NCI-H146 treated with DMSO at 0.1 percent for 48 hours (cell line): ENCODE data around the gene SAT2.
A peak's percentile ranks its signal among the peaks of the same experiment; 100 is the strongest.
"Not testable (repeated sequence)": the region's sequence is repeated elsewhere in the genome, so short reads cannot be mapped to it uniquely, and the experiment has no call there.

Experiments used
- DNase-seq: peaks from one replicate; lab custom pipeline; 2025; ENCODE audit not compliant: unreplicated experiment; lab: John Stamatoyannopoulos, UW

SAT2 gene

DNA sequence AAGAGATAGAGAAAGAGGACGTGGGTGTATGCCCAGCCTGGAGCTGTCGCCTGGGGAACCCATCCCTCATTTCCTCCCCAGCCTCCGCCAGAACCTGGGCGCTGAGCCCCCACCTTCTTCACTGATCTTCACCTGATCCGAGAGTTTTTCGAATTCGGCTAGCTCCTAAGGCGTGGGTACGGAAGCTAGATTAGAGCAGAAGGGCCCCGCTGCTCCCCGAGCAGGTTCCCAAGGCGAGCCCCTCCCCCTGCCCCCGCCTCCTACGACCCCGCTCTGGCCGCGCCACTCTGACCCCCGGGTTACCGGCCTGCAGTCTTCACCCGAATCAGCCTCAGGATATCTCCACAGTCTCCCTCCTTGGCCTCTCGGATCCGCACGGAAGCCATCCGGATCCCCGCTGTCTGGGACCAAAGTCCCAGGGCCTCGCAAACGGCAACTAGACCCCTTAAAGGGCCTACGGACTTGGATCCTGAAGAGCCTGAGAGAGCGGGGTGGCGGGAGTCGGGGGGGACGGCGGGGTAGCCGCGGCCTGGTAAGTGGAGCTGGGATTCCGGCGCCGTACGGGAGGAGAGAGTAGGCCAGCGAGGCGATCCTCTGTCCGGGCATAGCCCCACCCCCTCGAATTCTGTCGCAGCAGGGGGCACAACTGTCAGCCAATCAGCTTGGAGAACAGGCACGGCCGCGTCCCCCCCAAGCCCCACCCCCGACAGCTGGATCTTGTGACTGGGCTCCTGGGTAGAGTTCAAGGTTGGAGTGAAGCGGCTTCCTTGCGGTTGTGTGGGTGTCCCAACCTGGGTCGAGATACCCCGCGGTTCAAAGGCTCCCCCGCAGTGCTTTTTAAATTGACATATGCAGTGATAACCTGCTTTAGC is at the start of gene SAT2:
Gene SAT2, minus strand, starts transcription at position 572 of the 872 bp plus-strand sequence. Its CDS starts 186 bp downstream, at position 386.
- DNase-seq = peak; percentile 71

DNA sequence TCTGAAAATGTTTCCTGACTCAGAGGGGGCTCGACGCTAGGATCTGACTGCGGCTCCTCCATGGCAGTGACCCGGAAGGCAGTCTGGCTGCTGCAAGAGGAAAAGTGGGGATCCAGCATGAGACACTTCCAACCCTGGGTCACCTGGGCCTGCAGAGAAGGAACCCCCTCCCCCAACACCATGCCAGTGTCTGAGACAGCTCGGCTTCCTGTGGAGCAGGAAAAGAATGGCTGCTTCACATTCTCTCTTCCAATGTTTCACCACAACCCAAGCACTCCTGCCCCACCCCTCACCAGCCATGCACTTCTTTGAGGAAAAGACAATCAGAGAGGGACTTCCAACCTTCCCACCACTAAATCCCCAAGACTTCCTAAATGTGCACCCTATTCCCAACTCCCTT is 48.9 kb upstream of the SAT2 start:
- no peak for DNase-seq

DNA sequence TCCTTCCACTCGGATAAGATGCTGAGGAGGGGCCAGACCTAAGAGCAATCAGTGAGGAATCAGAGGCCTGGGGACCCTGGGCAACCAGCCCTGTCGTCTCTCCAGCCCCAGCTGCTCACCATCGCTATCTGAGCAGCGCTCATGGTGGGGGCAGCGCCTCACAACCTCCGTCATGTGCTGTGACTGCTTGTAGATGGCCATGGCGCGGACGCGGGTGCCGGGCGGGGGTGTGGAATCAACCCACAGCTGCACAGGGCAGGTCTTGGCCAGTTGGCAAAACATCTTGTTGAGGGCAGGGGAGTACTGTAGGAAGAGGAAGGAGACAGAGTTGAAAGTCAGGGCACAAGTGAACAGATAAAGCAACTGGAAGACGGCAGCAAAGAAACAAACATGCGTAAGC is 47.3 kb upstream of the SAT2 start:
- no peak for DNase-seq

DNA sequence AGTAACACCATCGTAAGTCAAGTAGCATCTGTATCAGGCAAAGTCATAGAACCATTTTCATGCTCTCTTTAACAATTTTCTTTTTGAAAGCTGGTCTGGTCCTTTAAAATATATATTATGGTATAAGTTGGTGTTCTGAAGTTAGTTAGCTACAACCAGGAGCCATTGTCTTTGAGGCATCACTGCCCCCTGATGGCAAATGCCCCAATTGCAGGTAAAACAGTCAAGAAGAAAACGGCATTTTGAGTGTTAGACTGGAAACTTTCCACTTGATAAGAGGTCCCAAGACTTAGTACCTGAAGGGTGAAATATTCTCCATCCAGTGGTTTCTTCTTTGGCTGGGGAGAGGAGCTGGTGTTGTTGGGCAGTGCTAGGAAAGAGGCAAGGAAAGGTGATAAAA is 45.6 kb upstream of the SAT2 start:
- DNase-seq = no peak

DNA sequence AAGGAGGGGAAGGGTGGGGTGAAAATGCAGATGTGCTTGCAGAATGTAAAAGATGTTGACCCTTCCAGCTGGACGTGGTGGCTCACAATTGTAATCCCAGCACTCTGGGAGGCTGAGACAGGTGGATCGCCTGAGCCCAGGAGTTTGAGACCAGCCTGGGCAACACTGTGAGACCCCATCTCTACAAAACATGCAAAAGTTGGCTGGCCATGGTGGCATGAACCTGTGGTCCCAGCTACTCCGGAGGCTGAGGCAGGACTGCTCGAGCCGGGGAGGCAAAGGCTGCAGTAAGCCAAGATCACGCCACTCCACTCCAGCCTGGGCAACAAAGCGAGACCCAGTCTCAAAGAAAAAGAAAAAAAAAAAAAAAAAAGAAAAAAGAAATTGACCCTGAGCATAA is 40.9 kb upstream of the SAT2 start:
- no peak for DNase-seq

DNA sequence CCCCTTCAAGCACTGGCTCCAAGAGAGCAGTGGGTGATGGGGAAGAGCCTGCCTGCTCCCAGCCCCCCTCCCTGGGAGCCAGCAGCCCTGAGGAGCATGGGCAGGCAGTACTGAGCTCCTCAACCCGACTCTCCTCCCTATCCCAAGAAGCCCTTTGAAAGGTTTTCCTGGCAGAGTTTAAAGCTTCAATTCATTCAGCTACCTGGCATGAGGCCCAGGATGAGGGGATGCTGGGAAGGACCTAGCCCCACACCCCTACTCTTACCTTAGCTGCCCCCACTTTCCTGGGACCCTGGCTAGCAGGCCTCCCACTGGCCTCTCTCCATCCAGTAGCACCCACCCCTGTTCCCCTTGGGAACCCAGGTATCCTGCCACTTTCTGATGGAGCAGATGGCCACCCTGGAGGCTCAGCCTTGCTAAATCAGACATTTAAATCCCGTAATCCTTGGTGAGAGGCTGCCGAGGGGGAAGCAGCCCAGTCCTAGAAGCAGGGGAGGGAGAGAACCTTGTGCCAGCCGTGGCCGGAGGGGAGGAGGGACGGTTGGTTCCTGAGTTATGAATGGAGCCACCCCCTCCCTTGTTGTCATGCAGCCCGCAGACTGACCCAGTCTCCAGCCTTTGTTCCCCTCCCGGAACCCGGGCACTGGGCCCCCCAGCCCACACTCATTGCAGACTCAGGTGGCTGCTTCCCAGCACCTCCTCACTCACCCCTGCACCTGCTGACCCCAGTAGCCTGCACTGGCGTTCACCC is 40.2 kb upstream of the SAT2 start:
- no peak for DNase-seq

DNA sequence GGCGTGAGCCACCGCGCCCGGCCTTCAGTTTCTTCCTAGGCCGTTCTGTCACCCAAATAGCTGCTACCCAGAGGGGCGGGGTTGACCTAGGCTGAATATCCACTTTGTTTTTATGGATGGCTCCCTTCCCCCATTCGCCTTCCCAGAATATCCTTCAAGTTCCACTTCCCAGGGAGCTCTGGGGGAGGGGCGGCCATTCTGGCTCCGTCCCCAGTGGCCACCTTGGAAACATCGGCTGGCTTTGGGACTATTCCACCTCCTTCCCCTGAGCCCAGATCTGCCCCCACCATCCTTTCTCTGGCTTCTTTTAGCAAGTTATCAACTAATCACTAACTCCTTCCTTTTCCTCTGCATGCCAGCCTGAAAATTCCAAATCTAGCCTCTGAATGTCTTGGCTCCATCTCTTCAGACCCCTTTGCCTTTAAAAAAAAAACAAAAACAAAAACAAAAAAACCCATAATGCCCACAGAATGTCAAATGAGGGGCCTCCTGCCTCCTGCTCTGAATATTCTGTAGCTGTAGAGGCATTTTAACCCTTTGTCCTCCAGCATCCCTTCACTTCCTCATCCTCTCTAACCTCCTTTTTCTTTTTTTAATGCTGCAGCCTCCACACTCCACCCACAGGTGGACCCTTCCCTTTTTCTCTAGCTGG is 29.5 kb upstream of the SAT2 start:
- DNase-seq = no peak

DNA sequence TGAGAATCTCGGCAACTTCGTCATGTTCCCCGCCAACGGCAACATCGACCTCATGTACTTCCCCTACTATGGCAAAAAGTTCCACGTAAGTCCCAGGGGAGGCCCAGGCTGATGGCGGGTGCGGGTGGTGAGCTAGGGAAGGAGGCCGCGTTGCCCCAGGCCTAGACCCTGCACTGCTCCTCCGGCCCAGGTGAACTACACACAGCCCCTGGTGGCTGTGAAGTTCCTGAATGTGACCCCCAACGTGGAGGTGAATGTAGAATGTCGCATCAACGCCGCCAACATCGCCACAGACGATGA is 27.9 kb upstream of the SAT2 start:
- no peak for DNase-seq

DNA sequence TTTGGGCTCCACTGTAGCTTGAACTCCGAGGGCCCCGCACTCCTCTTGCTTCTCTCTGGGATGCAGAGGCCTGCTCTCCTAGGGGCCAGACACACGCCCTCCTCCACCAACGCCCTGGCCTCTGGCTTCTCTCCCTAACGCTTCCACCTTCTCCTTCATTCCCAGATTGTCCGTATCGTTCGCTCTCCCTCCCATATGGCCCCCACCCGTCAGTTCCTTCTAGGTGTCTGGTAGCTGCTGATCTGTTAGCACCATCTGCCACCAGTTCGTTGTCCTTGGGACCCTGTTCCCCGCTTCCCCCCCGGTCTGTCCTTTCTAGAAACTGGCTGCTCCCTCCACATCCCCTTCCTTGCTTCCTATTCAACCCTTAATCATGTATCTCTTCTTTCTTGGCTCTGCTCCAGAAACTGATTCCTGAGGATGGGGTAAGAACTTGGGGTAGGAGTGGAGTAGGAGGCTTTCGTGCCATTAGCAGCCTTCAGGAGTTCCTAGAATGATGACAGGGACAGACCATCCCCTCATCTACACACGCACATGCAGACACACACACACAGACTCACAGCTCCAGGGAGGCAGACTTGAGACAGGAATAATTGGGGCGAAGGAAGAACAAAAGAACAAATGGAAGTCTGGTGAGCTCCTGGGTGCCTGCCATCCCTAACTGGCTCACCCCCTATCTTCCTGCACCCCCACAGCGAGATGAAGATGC is 27.4 kb upstream of the SAT2 start:
- DNase-seq = no peak

DNA sequence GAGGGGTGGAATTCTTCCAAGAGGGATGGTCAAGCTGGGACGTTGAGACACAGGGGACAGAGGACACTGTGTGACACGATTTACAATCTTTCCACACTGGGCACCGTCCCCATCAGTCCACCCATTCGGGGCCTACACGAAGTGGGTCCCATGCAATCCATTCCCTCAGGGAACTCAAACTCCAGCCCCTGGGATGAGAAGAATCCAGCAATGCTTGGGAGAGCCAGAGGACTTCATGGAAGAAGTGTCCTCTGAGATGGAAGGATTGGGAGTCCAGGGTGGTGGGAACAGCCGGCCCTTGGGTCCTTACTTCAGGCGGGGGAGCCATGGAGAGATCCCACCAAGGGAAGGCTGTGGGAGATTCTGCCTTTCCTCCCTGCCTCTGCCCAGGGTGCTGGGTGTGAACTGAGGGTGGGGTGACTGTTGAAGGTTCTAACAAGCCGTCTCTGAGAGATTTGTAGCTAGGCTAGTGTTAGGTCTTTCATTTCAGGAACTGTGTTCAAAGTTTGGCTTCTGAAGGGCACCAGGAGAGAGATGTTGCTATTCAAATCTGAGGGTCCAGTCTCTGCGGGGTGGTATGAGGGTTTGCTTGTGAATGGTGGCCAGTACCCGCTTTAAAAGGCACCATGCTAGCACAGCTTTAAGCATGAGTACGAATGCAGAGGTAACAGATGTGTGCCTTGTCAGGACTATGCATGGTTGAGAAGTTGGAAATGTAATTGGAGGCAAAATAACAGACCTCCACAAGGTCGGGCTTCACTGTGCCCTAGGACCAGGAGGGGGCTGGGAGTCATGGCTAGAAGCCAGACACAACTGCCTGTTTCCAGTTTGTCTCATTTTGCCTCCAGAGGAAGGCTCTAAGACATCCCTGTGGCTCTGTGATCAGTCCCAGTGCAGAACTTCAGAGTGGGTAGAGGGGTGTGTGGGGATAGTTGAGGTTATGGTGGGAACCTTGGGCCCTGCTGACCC is 25.1 kb upstream of the SAT2 start:
- no peak for DNase-seq

DNA sequence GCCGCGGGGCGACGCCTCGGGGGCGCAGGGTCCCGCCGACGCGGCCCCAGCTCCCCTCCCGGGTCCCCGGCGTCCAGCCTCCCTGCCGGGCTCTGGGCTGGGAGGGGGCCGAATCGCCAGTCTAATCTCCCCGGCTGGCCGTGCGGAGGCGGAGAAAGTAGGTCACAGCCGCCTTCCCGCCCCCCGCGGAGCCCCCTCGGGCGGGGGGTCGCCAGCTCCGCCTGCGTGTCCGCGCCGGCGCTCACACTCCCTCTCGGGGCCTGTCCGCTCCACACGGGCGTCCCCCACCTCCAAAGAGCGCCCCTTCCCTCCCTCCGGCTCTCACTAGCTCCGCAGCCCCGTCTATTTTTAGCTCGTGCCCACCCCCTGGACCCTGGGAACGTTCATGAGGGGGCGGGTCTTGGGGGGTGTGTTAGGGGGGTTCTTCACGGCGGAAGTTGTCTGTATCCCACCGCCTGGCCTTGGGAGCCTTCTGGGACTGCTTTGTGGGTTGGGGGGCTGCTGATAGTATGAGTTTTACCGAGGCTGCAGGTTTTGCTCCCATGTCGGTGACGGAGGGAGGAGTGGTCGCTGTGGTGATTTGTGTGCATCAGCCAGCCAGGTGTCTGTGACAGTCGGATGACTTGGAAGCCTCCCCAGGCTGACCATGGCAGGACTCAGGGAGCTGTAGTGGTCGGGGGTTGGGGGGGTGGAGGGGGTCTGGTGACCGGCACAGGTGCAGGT is 24.2 kb upstream of the SAT2 start:
- DNase-seq = no peak

DNA sequence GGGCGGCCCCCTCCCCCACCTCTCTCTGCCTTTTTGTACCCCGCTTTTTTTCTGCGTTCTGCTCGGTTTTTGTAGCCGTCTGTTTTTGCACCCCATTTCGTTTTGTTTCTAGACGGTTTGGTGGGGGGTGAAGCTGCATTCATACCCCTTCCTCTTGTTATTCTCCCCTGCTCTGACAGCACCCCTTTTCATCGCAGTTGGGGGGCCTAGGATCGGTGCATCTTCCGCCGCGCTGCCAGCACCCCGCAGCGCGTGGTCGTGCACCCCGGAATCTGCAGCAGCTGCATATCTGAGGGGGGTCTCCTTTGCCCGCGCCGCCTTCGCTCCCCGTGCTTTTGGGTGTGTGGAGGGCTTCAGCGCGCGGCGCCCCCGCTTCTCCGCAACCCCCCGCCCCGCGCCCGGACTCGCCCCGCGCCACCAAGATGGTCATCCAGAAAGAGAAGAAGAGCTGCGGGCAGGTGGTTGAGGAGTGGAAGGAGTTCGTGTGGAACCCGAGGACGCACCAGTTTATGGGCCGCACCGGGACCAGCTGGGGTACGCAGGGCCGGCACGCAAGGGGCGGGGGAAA is 23.6 kb upstream of the SAT2 start:
- DNase-seq = no peak

DNA sequence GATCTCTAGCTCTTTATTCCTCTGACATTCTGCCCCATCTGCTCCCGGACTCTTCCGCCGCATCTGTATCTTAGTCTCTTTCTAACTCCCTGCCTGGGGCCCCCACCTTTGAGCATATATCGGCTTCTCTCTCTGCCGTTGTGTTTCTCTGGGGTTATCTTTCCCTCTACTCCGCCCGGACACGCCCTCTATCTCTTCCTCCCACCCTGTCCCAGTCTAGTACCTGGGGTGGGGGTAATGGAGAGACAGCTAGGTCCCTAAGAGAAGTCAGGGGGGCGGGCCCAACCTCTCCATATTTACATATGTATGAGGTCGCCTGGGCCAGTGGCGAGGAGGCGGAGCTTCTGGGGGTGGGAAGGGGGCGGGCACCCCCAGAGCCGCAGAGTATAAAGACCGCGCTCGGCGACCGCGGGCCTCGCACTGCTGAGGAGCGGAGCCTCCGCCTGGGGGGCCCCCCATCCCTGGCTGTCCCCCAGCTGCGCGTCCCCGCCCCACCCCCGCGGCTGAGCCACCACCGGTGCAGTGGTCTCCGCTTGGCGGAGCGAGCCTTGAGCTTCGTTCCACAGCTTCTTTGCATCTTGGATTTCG is 23.0 kb upstream of the SAT2 start, which contains the start of gene ATP1B2:
Gene ATP1B2, plus strand, starts transcription at position 418 of the 588 bp plus-strand sequence. CDS start 593 bp downstream, outside the sequence.
- peak; percentile 66 for DNase-seq

DNA sequence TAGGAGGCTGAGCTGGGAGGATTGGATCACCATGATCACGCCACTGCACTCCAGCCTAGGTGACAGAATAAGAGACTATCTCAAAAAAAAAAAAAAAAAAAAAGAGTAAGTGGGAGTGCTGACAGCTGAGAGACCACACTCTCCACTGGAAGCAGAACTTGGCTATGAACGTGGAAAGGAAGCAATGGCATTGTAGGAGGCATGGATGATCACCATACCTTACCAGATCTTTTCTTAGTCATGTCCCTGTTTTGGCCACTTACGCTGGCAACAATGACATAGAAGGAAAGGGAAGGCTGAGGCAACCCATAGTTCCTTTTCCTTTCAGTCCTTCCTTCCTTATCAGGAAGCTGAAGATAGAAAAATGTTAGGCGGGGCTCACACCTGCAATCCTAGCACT is 19.4 kb upstream of the SAT2 start:
- DNase-seq = no peak

DNA sequence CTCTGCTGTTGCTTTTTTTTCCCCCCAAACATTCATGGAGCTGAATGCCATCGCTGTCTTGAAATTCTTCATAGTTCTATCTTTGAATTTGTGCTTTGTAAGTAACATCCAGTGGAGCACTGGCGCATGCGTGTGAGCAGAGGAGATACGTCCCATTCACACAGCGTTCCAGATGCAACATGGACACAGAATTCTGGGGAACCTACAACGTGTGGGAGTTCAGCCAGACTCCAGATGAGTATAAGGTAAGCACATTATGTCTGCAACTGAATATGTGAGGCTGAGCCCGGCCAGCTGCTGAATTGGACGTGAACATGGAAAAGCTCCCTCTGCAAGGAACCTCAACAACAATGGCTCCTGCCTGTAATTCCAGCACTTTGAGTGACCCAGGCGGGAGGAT is 18.8 kb upstream of the SAT2 start:
- no peak for DNase-seq

DNA sequence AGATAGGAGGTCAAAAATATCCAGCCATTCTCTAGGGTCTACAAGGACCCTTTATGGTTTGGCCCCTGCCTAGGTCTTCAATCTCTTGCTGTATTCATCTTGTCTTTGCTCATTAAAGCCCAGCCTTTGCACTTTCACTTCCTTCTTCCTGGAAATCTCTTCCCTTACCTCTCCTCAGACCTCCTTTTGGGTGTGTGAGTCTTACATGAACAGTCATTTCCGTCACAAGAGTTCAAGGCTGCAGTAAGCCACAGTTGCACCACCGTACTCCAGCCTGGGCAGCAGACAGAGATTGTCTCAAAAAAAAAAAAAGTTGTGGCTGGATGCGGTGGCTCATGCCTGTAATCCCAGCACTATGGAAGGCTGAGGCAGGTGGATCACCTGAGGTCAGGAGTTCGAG is 17.2 kb upstream of the SAT2 start:
- no peak for DNase-seq

DNA sequence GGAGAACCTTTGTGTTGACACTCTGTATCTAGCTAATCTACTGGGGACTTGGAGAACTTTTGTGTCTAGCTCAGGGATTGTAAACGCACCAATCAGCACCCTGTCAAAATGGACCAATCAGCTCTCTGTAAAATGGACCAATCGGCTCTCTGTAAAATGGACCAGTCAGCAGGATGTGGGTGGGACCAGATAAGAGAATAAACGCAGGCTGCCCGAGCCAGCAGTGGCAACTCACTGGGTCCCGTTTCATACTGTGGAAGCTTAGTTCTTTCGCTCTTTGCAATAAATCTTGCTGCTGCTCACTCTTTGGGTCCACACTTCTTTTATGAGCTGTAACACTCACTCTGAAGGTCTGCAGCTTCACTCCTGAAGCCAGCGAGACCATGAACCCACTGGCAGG is 14.0 kb upstream of the SAT2 start:
- not testable (repeated sequence) for DNase-seq

DNA sequence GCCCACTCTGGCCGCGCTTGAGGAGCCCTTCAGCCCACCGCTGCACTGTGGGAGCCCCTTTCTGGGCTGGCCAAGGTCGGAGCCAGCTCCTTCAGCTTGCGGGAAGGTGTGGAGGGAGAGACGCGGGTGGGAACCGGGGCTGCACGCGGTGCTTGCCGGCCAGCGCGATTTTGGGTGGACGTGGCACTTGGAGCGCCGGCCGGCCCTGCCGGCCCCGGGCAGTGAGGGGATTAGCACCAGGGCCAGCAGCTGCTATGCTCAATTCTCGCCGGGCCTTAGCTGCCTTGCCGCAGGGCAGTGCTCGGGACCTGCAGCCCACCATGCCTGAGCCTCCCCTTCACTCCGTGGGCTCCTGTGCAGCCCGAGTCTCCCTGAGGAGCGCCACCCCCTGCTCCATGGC is 13.2 kb upstream of the SAT2 start:
- DNase-seq = no peak

DNA sequence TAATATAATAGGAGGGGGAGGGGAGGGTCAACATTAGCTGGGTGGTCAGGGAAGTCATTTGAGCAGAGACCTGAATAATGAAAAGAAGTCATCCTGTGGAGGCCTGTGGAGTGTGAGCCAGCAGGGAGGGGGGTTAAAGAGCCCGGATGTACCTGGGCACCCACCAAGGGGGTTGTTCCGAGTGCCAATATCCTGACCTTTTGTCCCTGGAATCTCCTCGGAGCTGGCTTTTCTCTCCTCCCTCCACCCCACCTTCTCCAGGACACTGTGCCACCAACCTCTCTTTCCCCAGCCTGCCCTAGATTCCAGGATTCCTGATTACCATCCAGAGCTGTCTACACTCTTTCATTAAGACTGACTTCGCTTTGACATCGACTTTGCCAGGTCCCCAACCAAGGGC is 8.5 kb upstream of the SAT2 start:
- DNase-seq = no peak
